Natural killer cell (primary cell): ENCODE measurements around the gene SLC6A3. TPM values are rescaled to one million over a fixed set of nuclear protein-coding genes. Genes with fewer than 3 reads are reported as not detected.

Experiments used
- ATAC-seq, 3 donors: fragments of 150-1000 bp in 2 of 3; fragments of 200-7000 bp in 1 of 3; cut with Tn5 transposase; 1 replicate in 1 of 3; 2 replicates in 2 of 3; pipeline ENCODE4 v1.10.0; 2021; ENCODE audit warnings: mild to moderate bottlenecking in 2 of 3, moderate library complexity in 2 of 3
- DNase-seq, 2 donors: peaks; one replicate each; pipeline versions ENCODE4 v3.0.0 to v3.0.0-alpha.2; 2013 to 2021; ENCODE audit warnings: mixed read lengths in 1 of 2
- H3K27ac ChIP-seq: one replicate; pipeline ENCODE4 v1.5.1; 2013; ENCODE audit warnings: mild to moderate bottlenecking, low read length
- H3K27me3 ChIP-seq: one replicate; pipeline ENCODE4 v1.6.1; 2013; ENCODE audit warnings: low read length; ENCODE audit not compliant: control insufficient read depth, insufficient read depth
- H3K36me3 ChIP-seq: one replicate; pipeline ENCODE4 v1.6.1; 2013; ENCODE audit warnings: low read length; ENCODE audit not compliant: control insufficient read depth, insufficient read depth
- H3K4me1 ChIP-seq: one replicate; pipeline ENCODE4 v1.6.1; 2013; ENCODE audit warnings: low read length; ENCODE audit not compliant: control insufficient read depth, insufficient read depth
- H3K4me3 ChIP-seq: one replicate; pipeline ENCODE4 v1.5.1; 2013; ENCODE audit warnings: low read length
- H3K9me3 ChIP-seq: one replicate; pipeline ENCODE4 v1.6.1; 2013; ENCODE audit warnings: low read length; ENCODE audit not compliant: control insufficient read depth, insufficient read depth
- H3K27ac Mint-ChIP-seq, 2 donors: one replicate each; pipeline ENCODE4 v1.8.0; 2022; ENCODE audit warnings: mild to moderate bottlenecking in 2 of 2, mixed read lengths in 2 of 2, moderate library complexity in 1 of 2
- H3K27me3 Mint-ChIP-seq, 2 donors: one replicate each; pipeline ENCODE4 v1.8.0; 2022; ENCODE audit warnings: low read depth in 2 of 2, mixed read lengths in 2 of 2
- H3K36me3 Mint-ChIP-seq: one replicate; pipeline ENCODE4 v1.8.0; 2022; ENCODE audit warnings: mixed read lengths
- H3K4me1 Mint-ChIP-seq, 2 donors: one replicate each; pipeline ENCODE4 v1.8.0; 2022; ENCODE audit warnings: mixed read lengths in 2 of 2
- H3K4me3 Mint-ChIP-seq: one replicate; pipeline ENCODE4 v1.8.0; 2022; ENCODE audit warnings: mild to moderate bottlenecking, moderate library complexity, mixed read lengths
- H3K9me3 Mint-ChIP-seq, 2 donors: one replicate each; pipeline ENCODE4 v1.8.0; 2022; ENCODE audit warnings: mixed read lengths in 2 of 2
- WGBS: methylation state at CpG from one replicate; pipeline ENCODE4 v1.1.7; 2013; ENCODE audit warnings: missing lambda C conversion rate; ENCODE audit not compliant: insufficient coverage; 5-methylcytosine and 5-hydroxymethylcytosine counted together
- intact Hi-C: fragments of 100-400 bp; cut with micrococcal nuclease; formaldehyde crosslinking; loops from one replicate; pipeline ENCODE4 v1.14.2; 2022
- total RNA-seq, 4 donors: library from RNA; stranded (reverse); fragments of 120-200 nt in 1 of 4; gene quantifications; one replicate each; pipeline versions ENCODE4 v1.2.3 to v1.2.4, GENCODE V29; 2013 to 2022
- TF ChIP-seq, protein P1 (sequence below): fragments of 200-600 bp; IDR thresholded peaks from one replicate; pipeline ENCODE4 v1.8.0; 2022; ENCODE audit warnings: antibody characterized with exemption

The SLC6A3 gene
- total RNA-seq, 3 donors from 2014 or later (not counting 1 experiment from before 2014, with no cell fraction given) = not detected

DNA sequence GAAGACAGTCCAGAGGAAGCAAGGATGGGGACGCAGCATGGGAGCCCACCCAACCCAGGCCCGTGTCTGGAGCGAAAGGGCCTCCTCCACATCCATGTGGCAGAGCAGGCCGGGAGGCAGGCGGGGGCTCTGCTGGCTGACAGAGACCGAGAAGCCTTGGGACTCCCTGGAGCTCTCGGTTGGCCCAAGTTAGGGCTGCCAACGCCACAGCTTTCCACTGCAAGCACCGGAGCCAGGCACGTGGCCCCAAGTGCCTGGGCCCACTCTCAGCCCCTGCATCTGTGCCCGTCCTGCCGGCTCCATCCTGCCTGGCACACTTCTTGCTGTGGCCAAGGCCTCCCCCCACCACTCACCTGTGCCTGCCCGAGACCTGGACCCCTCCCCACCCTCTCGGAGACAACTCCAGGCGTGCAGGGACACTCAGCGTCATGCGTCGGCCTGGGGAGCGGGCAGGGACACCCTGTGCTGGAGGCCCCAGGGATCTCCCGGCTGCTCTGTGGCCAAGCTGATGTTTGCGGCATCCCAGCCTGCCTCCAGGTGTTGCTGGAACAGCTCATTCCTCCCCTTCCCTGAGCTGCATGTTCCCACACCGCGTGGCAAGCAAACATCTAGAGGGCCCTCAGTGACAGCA lies 31.5 kb downstream of the SLC6A3 start:
- H3K27ac Mint-ChIP-seq = no peak overlapping the region
- H3K27me3 Mint-ChIP-seq = peaks cover 0 to 11% of the 10 kb centered on the region in 2 donors
- Histone ChIP-seq H3K4me1 (peaks cover 2% of the 10 kb centered on the region), H3K36me3 (no peaks in the 10 kb centered on the region), H3K4me3 (no peak overlapping the region), H3K27me3 (peaks cover 2% of the 10 kb centered on the region), H3K9me3 (no peaks in the 10 kb centered on the region), H3K27ac (no peak overlapping the region)
- DNase-seq (no peak), ATAC-seq (no peak)
- H3K9me3 Mint-ChIP-seq = no peaks in the 10 kb centered on the region
- H3K4me3 Mint-ChIP-seq = no peak overlapping the region
- TF ChIP-seq, protein P1, sequence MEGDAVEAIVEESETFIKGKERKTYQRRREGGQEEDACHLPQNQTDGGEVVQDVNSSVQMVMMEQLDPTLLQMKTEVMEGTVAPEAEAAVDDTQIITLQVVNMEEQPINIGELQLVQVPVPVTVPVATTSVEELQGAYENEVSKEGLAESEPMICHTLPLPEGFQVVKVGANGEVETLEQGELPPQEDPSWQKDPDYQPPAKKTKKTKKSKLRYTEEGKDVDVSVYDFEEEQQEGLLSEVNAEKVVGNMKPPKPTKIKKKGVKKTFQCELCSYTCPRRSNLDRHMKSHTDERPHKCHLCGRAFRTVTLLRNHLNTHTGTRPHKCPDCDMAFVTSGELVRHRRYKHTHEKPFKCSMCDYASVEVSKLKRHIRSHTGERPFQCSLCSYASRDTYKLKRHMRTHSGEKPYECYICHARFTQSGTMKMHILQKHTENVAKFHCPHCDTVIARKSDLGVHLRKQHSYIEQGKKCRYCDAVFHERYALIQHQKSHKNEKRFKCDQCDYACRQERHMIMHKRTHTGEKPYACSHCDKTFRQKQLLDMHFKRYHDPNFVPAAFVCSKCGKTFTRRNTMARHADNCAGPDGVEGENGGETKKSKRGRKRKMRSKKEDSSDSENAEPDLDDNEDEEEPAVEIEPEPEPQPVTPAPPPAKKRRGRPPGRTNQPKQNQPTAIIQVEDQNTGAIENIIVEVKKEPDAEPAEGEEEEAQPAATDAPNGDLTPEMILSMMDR = no peak
- H3K4me1 Mint-ChIP-seq = peaks cover 0 to 5% of the 10 kb centered on the region in 2 donors
- H3K36me3 Mint-ChIP-seq = no peaks in the 10 kb centered on the region
- 85% methylated on average over 23 of the region's 23 CpGs for WGBS
- intact Hi-C loops = no loop called here

DNA sequence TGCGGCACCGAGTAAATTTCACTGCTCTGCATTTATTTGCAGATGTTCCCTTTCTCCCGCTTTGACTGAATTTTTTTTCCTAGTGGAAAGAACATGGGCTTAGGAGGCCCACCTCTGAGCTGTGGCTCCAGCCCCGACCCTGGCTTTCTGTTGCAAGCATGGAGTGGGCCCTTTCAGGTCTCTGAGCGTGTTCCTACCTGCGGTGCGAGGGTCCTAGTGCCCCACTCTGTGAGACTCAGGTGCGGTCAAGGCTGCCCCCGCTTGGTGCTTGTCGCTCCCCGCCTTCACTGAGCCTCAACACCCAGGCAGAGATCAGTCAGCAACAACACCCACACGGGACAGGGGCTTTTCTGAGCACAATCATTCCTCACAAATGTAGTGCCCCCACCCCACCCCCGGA lies 32.0 kb downstream of the SLC6A3 start:
- intact Hi-C loops = no loop called here
- ATAC-seq (no peak), DNase-seq (no peak)
- no peaks in the 10 kb centered on the region for H3K36me3 ChIP-seq
- peaks cover under 1 to 11% of the 10 kb centered on the region in 2 donors for H3K27me3 Mint-ChIP-seq
- H3K4me1 Mint-ChIP-seq = peaks cover 0 to 5% of the 10 kb centered on the region in 2 donors
- TF ChIP-seq, protein P1 = no peak
- H3K36me3 Mint-ChIP-seq = no peaks in the 10 kb centered on the region
- H3K27ac Mint-ChIP-seq = no peak overlapping the region
- H3K27me3 ChIP-seq = peaks cover 2% of the 10 kb centered on the region
- no peak overlapping the region for H3K4me3 Mint-ChIP-seq
- no peaks in the 10 kb centered on the region for H3K9me3 Mint-ChIP-seq
- no peak overlapping the region for H3K4me3 ChIP-seq
- no peak overlapping the region for H3K27ac ChIP-seq
- WGBS = 74% methylated on average over 13 of the region's 13 CpGs
- H3K9me3 ChIP-seq = no peaks in the 10 kb centered on the region
- H3K4me1 ChIP-seq = peaks cover 4% of the 10 kb centered on the region

DNA sequence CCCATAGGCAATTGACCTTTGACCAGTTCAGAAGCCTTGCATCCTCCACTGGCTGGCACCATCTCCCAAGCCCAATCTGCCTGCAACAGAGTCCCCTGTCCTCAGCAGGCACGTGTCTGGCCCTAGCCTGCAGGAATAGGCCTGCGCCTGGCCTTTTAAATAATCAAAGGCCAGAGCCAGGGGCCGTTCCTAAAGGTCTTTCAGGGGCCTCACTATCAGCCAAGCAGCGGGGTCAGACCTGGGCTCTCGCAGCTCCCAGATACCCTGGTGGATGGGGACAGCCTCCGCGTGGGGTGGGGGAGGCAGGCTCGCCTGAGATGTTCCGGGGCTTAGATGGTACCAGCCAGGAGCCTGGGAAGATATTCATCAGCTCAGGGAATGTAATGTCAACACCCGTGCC lies 32.6 kb downstream of the SLC6A3 start:
- Histone ChIP-seq H3K27me3 (peaks cover 2% of the 10 kb centered on the region), H3K4me3 (no peak overlapping the region), H3K9me3 (no peaks in the 10 kb centered on the region), H3K36me3 (no peaks in the 10 kb centered on the region), H3K4me1 (peaks cover 4% of the 10 kb centered on the region), H3K27ac (no peak overlapping the region)
- peaks cover 0 to 5% of the 10 kb centered on the region in 2 donors for H3K4me1 Mint-ChIP-seq
- intact Hi-C loops = no loop called here
- H3K4me3 Mint-ChIP-seq = no peak overlapping the region
- no peak overlapping the region for H3K27ac Mint-ChIP-seq
- no peaks in the 10 kb centered on the region for H3K9me3 Mint-ChIP-seq
- H3K36me3 Mint-ChIP-seq = no peaks in the 10 kb centered on the region
- H3K27me3 Mint-ChIP-seq = peaks cover 6 to 11% of the 10 kb centered on the region in 2 donors
- ATAC-seq = no peak
- no peak for DNase-seq
- WGBS = 72% methylated on average over 10 of the region's 10 CpGs
- TF ChIP-seq, protein P1 = no peak

DNA sequence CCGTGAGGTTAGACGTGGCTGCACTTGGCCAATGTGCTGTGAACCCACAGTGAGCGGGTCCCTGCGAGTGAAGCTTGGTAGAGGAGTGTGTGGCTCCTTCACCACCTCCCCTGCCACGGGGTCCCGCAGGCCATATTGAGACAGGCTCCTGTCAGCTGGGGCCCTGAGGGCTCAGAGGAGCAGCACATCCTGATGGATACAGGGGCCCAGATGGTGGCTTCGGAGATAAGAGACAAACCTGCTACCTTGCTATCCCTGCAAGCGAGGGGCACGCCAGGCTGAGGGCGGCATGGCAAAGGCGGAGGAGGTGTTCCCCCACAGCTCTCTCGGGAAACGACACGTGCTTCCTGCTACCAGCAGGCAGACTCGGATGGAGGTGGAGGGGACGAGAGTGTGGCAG lies 33.1 kb downstream of the SLC6A3 start:
- intact Hi-C loops = no loop called here
- WGBS = 45% methylated on average over 16 of the region's 16 CpGs
- Mint-ChIP-seq H3K4me1 (peaks cover 0 to 5% of the 10 kb centered on the region in 2 donors), H3K27me3 (peaks cover 11% of the 10 kb centered on the region in 2 donors), H3K9me3 (no peaks in the 10 kb centered on the region), H3K36me3 (no peaks in the 10 kb centered on the region), H3K27ac (no peak overlapping the region), H3K4me3 (no peak overlapping the region)
- TF ChIP-seq, protein P1 = no peak
- peaks cover 2% of the 10 kb centered on the region for H3K27me3 ChIP-seq
- no peak overlapping the region for H3K27ac ChIP-seq
- no peaks in the 10 kb centered on the region for H3K9me3 ChIP-seq
- no peak overlapping the region for H3K4me3 ChIP-seq
- H3K36me3 ChIP-seq = no peaks in the 10 kb centered on the region
- DNase-seq = no peak
- peaks cover 4% of the 10 kb centered on the region for H3K4me1 ChIP-seq
- no peak for ATAC-seq
